SK-N-SH (cell line): ENCODE results near the gene WDR33. TPM values are rescaled to one million over a fixed set of nuclear protein-coding genes. Genes with fewer than 3 reads are reported as not detected.

ENCODE experiments used
- CTCF ChIA-PET: fragments of 300-600, 350-600 bp; formaldehyde crosslinking; extraction: SDS; loops from one replicate; lab custom pipeline; 2021; lab: Yijun Ruan, JAX
- POLR2A ChIA-PET: fragments of 350-600 bp; sonication (Branson Sonifier 250); formaldehyde crosslinking; extraction: SDS; loops from one replicate; lab custom pipeline; 2020; ENCODE audit warnings: antibody characterized with exemption, inconsistent platforms; lab: Yijun Ruan, JAX
- DNase-seq: peaks from one replicate; pipeline ENCODE4 v3.0.0; 2012
- H2AFZ ChIP-seq: fragments of 200-600 bp; sonication (generic); 2 replicates; pipeline ENCODE4 v1.8.1; 2016; ENCODE audit warnings: antibody characterized with exemption, mild to moderate bottlenecking, low read depth
- H3F3A ChIP-seq: fragments of 200-600 bp; sonication (generic); replicated peaks from 2 replicates; pipeline ENCODE3; 2016; ENCODE audit warnings: antibody characterized with exemption, mild to moderate bottlenecking; ENCODE audit not compliant: insufficient read depth
- H3K27ac ChIP-seq, 2 experiments: fragments of 200-500 bp in 1 of 2; fragments of 200-600 bp in 1 of 2; sonication (Bioruptor generic) in 1 of 2; sonication (generic), shearing (Covaris generic) in 1 of 2; 2 replicates each; pipeline versions ENCODE4 v1.5.1 to v1.6.1; 2014 to 2016; ENCODE audit warnings: low read depth in 2 of 2, inconsistent platforms in 1 of 2, low read length in 1 of 2, mild to moderate bottlenecking in 1 of 2, mixed read lengths in 1 of 2
- H3K27me3 ChIP-seq: fragments of 200-600 bp; sonication (generic), shearing (Covaris generic); 2 replicates; pipeline ENCODE4 v1.6.1; 2016; ENCODE audit warnings: mixed run types; ENCODE audit not compliant: insufficient read depth
- H3K36me3 ChIP-seq, 2 experiments: fragments of 200-500 bp in 1 of 2; fragments of 200-600 bp in 1 of 2; sonication (Bioruptor generic) in 1 of 2; sonication (generic) in 1 of 2; replicated peaks in 1 of 2; 2 replicates each; pipeline versions ENCODE3 to v1.5.1; 2014 to 2016; ENCODE audit warnings: low read length in 1 of 2, mild to moderate bottlenecking in 1 of 2; ENCODE audit not compliant: insufficient read depth in 2 of 2, control insufficient read depth in 1 of 2
- H3K4me1 ChIP-seq, 2 experiments: fragments of 200-500 bp in 1 of 2; fragments of 200-600 bp in 1 of 2; sonication (Bioruptor generic) in 1 of 2; sonication (generic), shearing (Covaris generic) in 1 of 2; 2 replicates each; pipeline versions ENCODE4 v1.5.1 to v1.6.1; 2014 to 2016; ENCODE audit warnings: low read depth in 1 of 2, low read length in 1 of 2, mixed run types in 1 of 2; ENCODE audit not compliant: insufficient read depth in 2 of 2, control insufficient read depth in 1 of 2
- H3K4me2 ChIP-seq: fragments of 200-600 bp; sonication (generic), shearing (Covaris generic); 2 replicates; pipeline ENCODE4 v1.6.1; 2017; ENCODE audit warnings: mixed run types
- H3K4me3 ChIP-seq, 2 experiments: fragments of 200-500 bp in 1 of 2; fragments of 200-600 bp in 1 of 2; sonication (Bioruptor generic) in 1 of 2; sonication (generic), shearing (Covaris generic) in 1 of 2; 2 replicates each; pipeline versions ENCODE4 v1.5.1 to v1.8.1; 2014 to 2016; ENCODE audit warnings: low read depth in 2 of 2, inconsistent platforms in 1 of 2, low read length in 1 of 2, mild to moderate bottlenecking in 1 of 2, mixed read lengths in 1 of 2, moderate library complexity in 1 of 2
- H3K79me2 ChIP-seq: fragments of 200-600 bp; sonication (generic); 2 replicates; pipeline ENCODE4 v1.8.1; 2017; ENCODE audit warnings: mild to moderate bottlenecking; ENCODE audit not compliant: insufficient read depth
- H3K9ac ChIP-seq: fragments of 200-600 bp; sonication (generic); 2 replicates; pipeline ENCODE4 v1.6.1; 2017; ENCODE audit warnings: mixed run types
- H3K9me2 ChIP-seq: fragments of 200-600 bp; sonication (generic); 2 replicates; pipeline ENCODE4 v1.6.1; 2017; ENCODE audit warnings: mixed run types
- H3K9me3 ChIP-seq: fragments of 200-600 bp; sonication (generic); 2 replicates; pipeline ENCODE4 v1.6.1; 2017; ENCODE audit warnings: mixed run types, mild to moderate bottlenecking, moderate library complexity
- H4K20me1 ChIP-seq: fragments of 200-600 bp; sonication (generic); 2 replicates; pipeline ENCODE4 v1.6.1; 2017; ENCODE audit warnings: mild to moderate bottlenecking, mixed run types; ENCODE audit not compliant: insufficient read depth
- CHD2 ChIP-seq: fragments of 150-350 bp; IDR thresholded peaks from 2 replicates; pipeline ENCODE4 v1.6.1; 2018; ENCODE audit warnings: low read length; ENCODE audit not compliant: partially characterized antibody
- CTCF ChIP-seq: fragments of 200-600 bp; sonication (generic); IDR thresholded peaks from 2 replicates; pipeline ENCODE4 v1.6.1; 2017; ENCODE audit warnings: antibody characterized with exemption, mild to moderate bottlenecking, moderate library complexity
- ELF1 ChIP-seq: IDR thresholded peaks from 2 replicates; pipeline ENCODE4 v1.4.0; 2012
- EZH2phosphoT487 ChIP-seq: fragments of 200-600 bp; sonication (generic); IDR thresholded peaks from 2 replicates; pipeline ENCODE4 v1.6.1; 2017; ENCODE audit warnings: low read depth, mixed run types, mild to moderate bottlenecking, antibody characterized with exemption, moderate library complexity, borderline replicate concordance
- FOSL2 ChIP-seq: IDR thresholded peaks from 2 replicates; pipeline ENCODE4 v1.4.0; 2012; ENCODE audit warnings: low read depth, mild to moderate bottlenecking, moderate library complexity, borderline replicate concordance
- FOXJ3 ChIP-seq: sonication (generic); formaldehyde crosslinking; IDR thresholded peaks from 2 replicates; pipeline ENCODE4 v1.5.1; 2020; ENCODE audit warnings: mild to moderate bottlenecking, missing genetic modification reagents
- FOXM1 ChIP-seq: IDR thresholded peaks from 2 replicates; pipeline ENCODE4 v1.4.0; 2012; ENCODE audit warnings: low read depth, mild to moderate bottlenecking
- GABPA ChIP-seq: IDR thresholded peaks from 2 replicates; pipeline ENCODE4 v1.4.0; 2012; ENCODE audit warnings: low read depth, mild to moderate bottlenecking
- MEF2A ChIP-seq: IDR thresholded peaks from 2 replicates; pipeline ENCODE4 v1.4.0; 2012; ENCODE audit warnings: low read depth, borderline replicate concordance
- NRF1 ChIP-seq: IDR thresholded peaks from 2 replicates; pipeline ENCODE4 v1.6.1; 2012; ENCODE audit warnings: low read depth, mild to moderate bottlenecking, low read length
- POLR2AphosphoS5 ChIP-seq: IDR thresholded peaks from 2 replicates; pipeline ENCODE4 v1.6.1; 2012; ENCODE audit warnings: low read depth, low read length
- RAD21 ChIP-seq: IDR thresholded peaks from 2 replicates; pipeline ENCODE4 v1.6.1; 2012; ENCODE audit warnings: mild to moderate bottlenecking, low read length
- RCOR1 ChIP-seq: fragments of 150-350 bp; IDR thresholded peaks from 2 replicates; pipeline ENCODE4 v1.6.1; 2017; ENCODE audit warnings: antibody characterized with exemption, low read length
- RFX5 ChIP-seq: IDR thresholded peaks from 2 replicates; pipeline ENCODE4 v1.6.1; 2012; ENCODE audit warnings: mild to moderate bottlenecking, improper control_type of control experiment, low read length
- RXRA ChIP-seq: IDR thresholded peaks from 2 replicates; pipeline ENCODE4 v1.4.0; 2012; ENCODE audit warnings: low read depth, mild to moderate bottlenecking, borderline replicate concordance
- TCF12 ChIP-seq: IDR thresholded peaks from 2 replicates; pipeline ENCODE4 v1.4.0; 2012
- TEAD4 ChIP-seq: IDR thresholded peaks from 2 replicates; pipeline ENCODE4 v1.4.0; 2012; ENCODE audit warnings: mild to moderate bottlenecking, borderline replicate concordance; ENCODE audit not compliant: insufficient read depth
- ZBTB33 ChIP-seq: IDR thresholded peaks from 2 replicates; pipeline ENCODE4 v1.4.0; 2012; ENCODE audit warnings: low read depth, borderline replicate concordance
- WGBS: methylation state at CpG from one replicate; pipeline ENCODE4 v1.1.6; 2017; ENCODE audit warnings: low lambda C conversion rate; 5-methylcytosine and 5-hydroxymethylcytosine counted together
- polyA plus RNA-seq, 3 experiments: library from polyadenylated mRNA; depleted of rRNA; stranded (reverse); fragments of >200 nt; gene quantifications; 2 replicates each; pipeline ENCODE4 v1.2.3, GENCODE V29; 2012
- TF ChIP-seq, protein P1 (sequence below): IDR thresholded peaks from 2 replicates; pipeline ENCODE4 v1.4.0; 2012; ENCODE audit warnings: low read depth, borderline replicate concordance

WDR33 gene
- polyA plus RNA-seq, 1 of the 3 experiments (the other 2 are of a cell fraction), result 12.4 TPM

DNA sequence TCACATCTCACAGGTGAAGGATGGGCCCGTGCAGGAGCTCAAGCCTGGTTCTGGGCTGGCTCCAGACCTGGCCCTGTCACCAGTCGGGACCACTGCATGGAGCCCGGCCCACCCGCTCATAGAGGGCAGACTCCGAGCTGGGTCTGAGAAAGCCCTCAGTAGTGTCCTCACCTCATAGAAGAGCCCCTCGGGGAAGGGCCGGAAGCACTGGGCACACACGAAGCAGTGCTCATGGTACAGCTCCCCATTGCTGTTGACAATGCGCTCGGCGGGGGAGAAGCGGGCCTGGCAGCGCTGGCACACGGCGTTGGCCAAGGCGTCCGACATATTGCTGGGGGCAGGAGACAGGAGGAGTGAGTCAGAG, 153.8 kb downstream of the WDR33 start:
- peaks cover 0 to 39% of the 10 kb centered on the region in 2 experiments; a peak in 1 of 4 replicates for H3K4me1 ChIP-seq
- no peak for DNase-seq
- H3K79me2 ChIP-seq, result no peaks in the 10 kb centered on the region
- no peaks in the 10 kb centered on the region for H3K9me3 ChIP-seq
- H3F3A ChIP-seq, result no peaks in the 10 kb centered on the region
- TF ChIP-seq, protein P1, sequence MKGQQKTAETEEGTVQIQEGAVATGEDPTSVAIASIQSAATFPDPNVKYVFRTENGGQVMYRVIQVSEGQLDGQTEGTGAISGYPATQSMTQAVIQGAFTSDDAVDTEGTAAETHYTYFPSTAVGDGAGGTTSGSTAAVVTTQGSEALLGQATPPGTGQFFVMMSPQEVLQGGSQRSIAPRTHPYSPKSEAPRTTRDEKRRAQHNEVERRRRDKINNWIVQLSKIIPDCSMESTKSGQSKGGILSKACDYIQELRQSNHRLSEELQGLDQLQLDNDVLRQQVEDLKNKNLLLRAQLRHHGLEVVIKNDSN, result no peak
- TF ChIP-seq TCF12, result no peak
- no peak for TF ChIP-seq POLR2AphosphoS5
- TF ChIP-seq ZBTB33, result no peak
- no peak for TF ChIP-seq FOXM1
- H3K27me3 ChIP-seq, result no peaks in the 10 kb centered on the region
- WGBS, result 91% methylated on average over 12 of the region's 17 CpGs
- ChIA-PET POLR2A (no interaction called here), CTCF (no interaction called here)
- no peak overlapping the region for H3K27ac ChIP-seq
- no peaks in the 10 kb centered on the region for H3K9me2 ChIP-seq
- H3K4me3 ChIP-seq, result no peak overlapping the region
- H3K4me2 ChIP-seq, result no peak overlapping the region
- H3K36me3 ChIP-seq, result no peaks in the 10 kb centered on the region
- H3K9ac ChIP-seq, result no peak overlapping the region
- H2AFZ ChIP-seq, result no peak overlapping the region
- no peaks in the 10 kb centered on the region for H4K20me1 ChIP-seq

- 88% methylated on average over 14 of the region's 15 CpGs for WGBS
- CTCF ChIA-PET, result no interaction called here
- H3K27me3 ChIP-seq, result no peaks in the 10 kb centered on the region
Measured at GRCh38 chr2:127656569-127657231, 154.3 kb downstream of the WDR33 start.

More at GRCh38 chr2:127656569-127657231, 154.3 kb downstream of the WDR33 start:
- Histone ChIP-seq H2AFZ (no peak overlapping the region), H3F3A (no peaks in the 10 kb centered on the region), H3K36me3 (no peaks in the 10 kb centered on the region), H4K20me1 (no peaks in the 10 kb centered on the region), H3K9ac (no peak overlapping the region), H3K27ac (no peak overlapping the region), H3K9me3 (no peaks in the 10 kb centered on the region), H3K9me2 (no peaks in the 10 kb centered on the region), H3K4me2 (no peak overlapping the region), H3K4me1 (peaks cover 0 to 38% of the 10 kb centered on the region in 2 experiments; a peak in 1 of 4 replicates), H3K4me3 (no peak overlapping the region), H3K79me2 (no peaks in the 10 kb centered on the region)
- POLR2A ChIA-PET, result no interaction called here
- no peak for DNase-seq
- no peak for TF ChIP-seq RXRA
- no peak for TF ChIP-seq NRF1
- no peak for TF ChIP-seq ELF1
- no peak for TF ChIP-seq POLR2AphosphoS5
- TF ChIP-seq RAD21, result no peak
- TF ChIP-seq EZH2phosphoT487, result no peak
- no peak for TF ChIP-seq CTCF
- TF ChIP-seq RFX5, result no peak
- TF ChIP-seq MEF2A, result no peak
- TF ChIP-seq GABPA, result no peak
- TF ChIP-seq FOSL2, result no peak
- TF ChIP-seq FOXJ3, result no peak
- no peak for TF ChIP-seq TEAD4
- TF ChIP-seq RCOR1, result no peak
- no peak for TF ChIP-seq CHD2
